Measurements from ENCODE around the gene CCDC6.

- TF ChIP-seq CTCF (IDR thresholded peaks at IDR 0.05) (no peak), POLR2A (IDR thresholded peaks at IDR 0.05) (no peak)
These were observed 14.4 kb downstream of the CCDC6 start for GRCh38 chr10:59891936-59892335.
